Ovary (tissue), 9 donors: ENCODE data around the gene PER1. TPM values are rescaled to one million over a fixed set of nuclear protein-coding genes. Genes with fewer than 3 reads are reported as not detected.
A peak's percentile ranks its signal among the peaks of the same experiment; 100 is the strongest.

Experiments used
- DNase-seq, 5 donors: peaks; one replicate each; pipeline ENCODE4 v3.0.0-alpha.2; 2019 to 2020
- H3K27ac ChIP-seq, 2 donors: fragments of 200-600 bp; one replicate each; pipeline versions ENCODE4 v1.5.1 to v1.8.0; 2019 to 2022
- H3K27me3 ChIP-seq: fragments of 200-600 bp; one replicate; pipeline ENCODE4 v1.8.0; 2022
- H3K36me3 ChIP-seq: fragments of 200-600 bp; sonication (generic); one replicate; pipeline ENCODE4 v1.5.1; 2019
- H3K4me1 ChIP-seq: one replicate; pipeline ENCODE4 v1.8.1; 2013; ENCODE audit warnings: mild to moderate bottlenecking, moderate library complexity; ENCODE audit not compliant: insufficient read depth
- H3K4me3 ChIP-seq: fragments of 200-600 bp; sonication (generic); one replicate; pipeline ENCODE4 v1.5.1; 2017
- H3K9me3 ChIP-seq, 2 donors: fragments of 200-600 bp in 1 of 2; sonication (generic) in 1 of 2; one replicate each; pipeline versions ENCODE4 v1.5.1 to v1.8.1; 2013 to 2019; ENCODE audit warnings: mild to moderate bottlenecking in 1 of 2, moderate library complexity in 1 of 2
- EP300 ChIP-seq: sonication (generic); formaldehyde crosslinking; IDR thresholded peaks from one replicate; pipeline ENCODE4 v1.6.1; 2017; ENCODE audit warnings: antibody characterized with exemption
- POLR2A ChIP-seq: fragments of 450-650 bp; IDR thresholded peaks from one replicate; pipeline ENCODE4 v1.6.1; 2017; ENCODE audit warnings: antibody characterized with exemption, mild to moderate bottlenecking, moderate library complexity
- WGBS, 3 donors: extraction: QIAGEN DNeasy Blood & Tissue Kit in 1 of 3; methylation state at CpG; one replicate each; pipeline versions ENCODE4 v1.1.5 to v1.1.7; 2013 to 2017; 5-methylcytosine and 5-hydroxymethylcytosine counted together
- intact Hi-C, 4 donors: fragments of 100-400 bp; cut with DNase I; formaldehyde crosslinking; loops; one replicate each; pipeline versions ENCODE4 v1.11.0 to v1.15.1; 2022 to 2023
- polyA plus RNA-seq, 2 donors: library from polyadenylated mRNA; stranded (reverse); fragments of 200-250 nt in 1 of 2; fragments of 350-450 nt in 1 of 2; fragmentation: Illumina TruSeq in 1 of 2; extraction: RNeasy Lipid Tissue Mini Kit (QIAGEN cat#74804) in 1 of 2; gene quantifications; one replicate each; pipeline ENCODE4 v1.2.3, GENCODE V29; 2013 to 2014
- total RNA-seq, 7 donors: library from RNA; depleted of rRNA in 2 of 7; stranded (reverse); fragments of >200 nt in 2 of 7; fragmentation: NEBNext Ultra II Directional in 3 of 7; extraction: Animal tissue kit (Norgen Biotek cat#: 25700) in 3 of 7; gene quantifications; one replicate each; pipeline versions ENCODE4 v1.1.0 to v1.2.4, GENCODE V29; 2016 to 2023
- TF ChIP-seq, protein P1 (sequence below), 3 donors: fragments of 450-650 bp in 2 of 3; fragments of 200-600 bp in 1 of 3; IDR thresholded peaks; one replicate each; pipeline versions ENCODE4 v1.5.1 to v1.8.0; 2016 to 2022; ENCODE audit warnings: antibody characterized with exemption in 3 of 3, mild to moderate bottlenecking in 1 of 3
- donor health status: DM: no; HTN: no; CAD: no; lungs with moderate emphysema.
- donor health status: DM: no; HTN: no; CAD: no.
- donor health status: Bipolar disorder and iron deficiency.
- donor health status: DM: yes; HTN: yes; CAD: no.
- donor health status: DM: no; HTN: no; CAD: no.
- donor health status: DM: yes; HTN: yes; CAD: no.

Gene PER1
- total and polyA plus RNA-seq, 9 donors: 12.8 to 394 (median 164) TPM

DNA sequence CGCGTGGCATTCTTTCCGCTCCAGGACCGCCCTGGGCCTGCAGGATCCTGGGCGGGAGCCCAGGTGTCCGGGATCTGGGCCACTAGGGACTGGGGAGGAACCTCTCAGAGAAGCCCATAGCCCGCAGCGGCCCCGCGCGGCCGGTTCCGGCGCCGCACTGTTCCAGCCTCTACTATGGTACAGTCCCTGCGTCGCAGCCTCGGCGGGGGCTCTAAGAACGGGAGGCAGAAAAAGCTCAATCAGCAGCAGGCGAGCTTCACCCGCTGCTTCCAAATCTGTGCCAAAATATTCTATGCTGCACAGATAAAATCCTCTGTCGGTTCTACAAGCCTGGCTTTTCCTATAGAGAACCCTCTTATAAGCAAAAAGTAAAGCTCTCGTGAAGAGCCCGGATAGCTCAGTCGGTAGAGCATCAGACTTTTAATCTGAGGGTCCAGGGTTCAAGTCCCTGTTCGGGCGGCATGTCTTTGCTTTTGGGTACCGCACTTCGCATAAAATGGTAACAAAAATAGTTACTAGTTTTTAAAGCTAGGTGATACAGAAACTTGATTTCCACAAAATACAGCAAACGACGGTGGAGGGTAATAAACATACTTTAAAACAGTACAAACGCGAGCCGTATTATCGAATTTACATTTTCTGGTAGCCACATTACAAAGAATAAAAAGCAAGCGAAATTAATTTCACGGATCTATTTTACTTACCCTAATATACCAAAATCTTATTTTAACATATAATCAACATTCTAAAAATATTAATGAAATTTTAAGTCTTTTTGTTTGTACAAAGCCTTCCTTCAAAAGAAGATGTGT, 33.2 kb downstream of the PER1 start:
- intact Hi-C loops: loop anchor here (2.0 to 10.0 kb wide), 4 partner anchors 68 to 176 kb away; partner anchors contain the start of genes RANGRF (in 2 of the 4) and SLC25A35 (in 1 of the 4)
- TF ChIP-seq, protein P1, sequence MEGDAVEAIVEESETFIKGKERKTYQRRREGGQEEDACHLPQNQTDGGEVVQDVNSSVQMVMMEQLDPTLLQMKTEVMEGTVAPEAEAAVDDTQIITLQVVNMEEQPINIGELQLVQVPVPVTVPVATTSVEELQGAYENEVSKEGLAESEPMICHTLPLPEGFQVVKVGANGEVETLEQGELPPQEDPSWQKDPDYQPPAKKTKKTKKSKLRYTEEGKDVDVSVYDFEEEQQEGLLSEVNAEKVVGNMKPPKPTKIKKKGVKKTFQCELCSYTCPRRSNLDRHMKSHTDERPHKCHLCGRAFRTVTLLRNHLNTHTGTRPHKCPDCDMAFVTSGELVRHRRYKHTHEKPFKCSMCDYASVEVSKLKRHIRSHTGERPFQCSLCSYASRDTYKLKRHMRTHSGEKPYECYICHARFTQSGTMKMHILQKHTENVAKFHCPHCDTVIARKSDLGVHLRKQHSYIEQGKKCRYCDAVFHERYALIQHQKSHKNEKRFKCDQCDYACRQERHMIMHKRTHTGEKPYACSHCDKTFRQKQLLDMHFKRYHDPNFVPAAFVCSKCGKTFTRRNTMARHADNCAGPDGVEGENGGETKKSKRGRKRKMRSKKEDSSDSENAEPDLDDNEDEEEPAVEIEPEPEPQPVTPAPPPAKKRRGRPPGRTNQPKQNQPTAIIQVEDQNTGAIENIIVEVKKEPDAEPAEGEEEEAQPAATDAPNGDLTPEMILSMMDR (IDR thresholded peaks at IDR 0.05): peak; percentile 87 to 95 (median 88)
- no peak for TF ChIP-seq POLR2A
- no peak for TF ChIP-seq EP300
- Histone ChIP-seq H3K9me3 (no peaks in the 10 kb centered on the region), H3K27ac (peak overlapping the region; percentile 52 to 69), H3K27me3 (no peaks in the 10 kb centered on the region), H3K36me3 (no peaks in the 10 kb centered on the region), H3K4me1 (peaks cover 13% of the 10 kb centered on the region), H3K4me3 (peak overlapping the region; percentile 58)
- WGBS, 3 donors: 0 to 1% (median 0%) methylated on average over 38 of the region's 38 CpGs
- peak; percentile 84 to 92 (median 89) for DNase-seq

DNA sequence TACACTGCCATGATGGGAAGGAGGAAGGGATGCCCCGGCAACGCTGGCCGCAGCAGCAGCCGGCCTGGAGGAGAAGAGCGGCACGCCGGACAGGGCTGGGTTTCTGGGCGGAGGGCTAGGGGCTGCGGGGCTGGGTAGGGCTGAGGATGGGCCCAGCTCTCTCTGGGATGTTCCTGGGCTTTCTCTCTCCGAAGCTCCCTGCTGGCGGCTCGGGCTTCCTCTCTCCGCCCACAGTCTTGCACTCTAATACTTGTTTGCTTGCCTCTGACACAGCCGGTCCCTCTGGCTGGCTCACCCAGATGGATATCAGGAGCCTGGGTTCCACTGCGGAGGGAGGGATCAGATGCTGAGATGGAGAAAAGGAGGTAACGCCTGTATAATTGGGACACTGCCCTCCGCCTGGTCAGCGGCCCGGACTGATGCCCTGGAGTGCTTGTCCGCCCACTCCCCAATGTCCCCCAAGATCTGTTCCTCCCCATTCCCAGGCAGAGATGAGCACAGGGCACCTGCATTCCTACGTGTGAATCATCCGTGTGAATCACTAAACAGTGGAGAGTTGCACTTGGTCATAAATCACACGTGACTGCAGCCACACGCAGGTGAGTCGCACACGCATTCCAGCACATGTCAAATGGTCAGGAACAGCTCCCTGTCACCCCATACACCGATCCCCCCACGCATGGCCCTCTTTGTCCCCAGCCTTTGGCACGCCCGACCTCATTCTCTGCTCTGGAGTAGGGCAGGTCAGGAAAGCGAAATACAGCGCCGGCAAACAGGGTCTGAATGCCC, 34.0 kb downstream of the PER1 start, which contains the start of gene ALOXE3:
ALOXE3 (minus strand) TSS at position 535 of the 789 bp plus-strand sequence; CDS start at position 11, 524 bp downstream.
- Histone ChIP-seq H3K4me3 (peak within 1 kb of the TSS; percentile 58), H3K27me3 (no peaks in the 10 kb centered on the region), H3K4me1 (peaks cover 9% of the 10 kb centered on the region), H3K36me3 (no peaks in the 10 kb centered on the region), H3K27ac (peak within 1 kb of the TSS; percentile 52 to 69), H3K9me3 (no peaks in the 10 kb centered on the region)
- WGBS, 3 donors: 0 to 2% (median 1%) methylated on average over 33 of the region's 33 CpGs
- intact Hi-C loops: loop anchor here (2.0 to 10.0 kb wide), 4 partner anchors 69 to 177 kb away; partner anchors contain the start of genes RANGRF (in 2 of the 4) and SLC25A35 (in 1 of the 4)
- TF ChIP-seq EP300: no peak
- TF ChIP-seq POLR2A: no peak
- TF ChIP-seq, protein P1 (IDR thresholded peaks at IDR 0.05): no peak
- peak; percentile 23 to 56 (median 52) for DNase-seq

DNA sequence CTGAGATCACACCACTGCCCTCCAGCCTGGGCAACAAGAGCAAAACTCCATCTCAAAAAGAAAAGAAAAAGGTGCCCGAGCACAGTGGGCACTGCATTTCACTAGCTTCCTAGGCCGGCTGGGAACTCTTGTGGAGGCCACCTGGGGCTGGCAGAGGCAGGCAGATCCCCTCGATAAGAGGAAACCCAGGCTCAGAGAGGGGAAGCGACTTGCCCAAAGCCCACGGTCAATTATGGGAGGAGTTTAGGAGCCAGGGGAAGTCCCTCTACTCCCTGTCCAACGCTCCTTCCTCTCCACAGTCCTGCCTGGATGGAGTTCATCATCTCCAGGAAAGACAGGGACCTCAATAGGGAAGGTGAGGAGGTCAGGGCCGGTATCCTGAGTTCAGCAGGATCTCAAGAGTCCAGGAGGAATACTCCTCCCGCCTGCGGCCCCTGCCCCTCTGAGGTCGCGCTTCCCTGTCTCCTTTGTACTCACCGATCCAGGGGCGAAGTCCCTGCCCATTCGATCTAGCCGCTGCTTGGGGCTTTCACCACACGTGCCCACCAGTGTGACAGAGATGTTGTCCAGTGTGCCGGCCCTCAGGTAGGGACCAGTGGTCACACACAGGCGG, 34.7 kb downstream of the PER1 start:
- 11 to 15% (median 14%) methylated on average over 18 of the region's 18 CpGs for WGBS, 3 donors
- peaks cover 9% of the 10 kb centered on the region for H3K4me1 ChIP-seq
- H3K9me3 ChIP-seq: no peaks in the 10 kb centered on the region
- intact Hi-C loops: loop anchor here in 3 of 4 donors (5.0 to 10.0 kb wide), 3 partner anchors 167 to 177 kb away; partner anchors contain the start of genes RANGRF (in 2 of the 3) and SLC25A35 (in 1 of the 3)
- no peak overlapping the region for H3K27ac ChIP-seq
- H3K27me3 ChIP-seq: no peaks in the 10 kb centered on the region
- H3K4me3 ChIP-seq: peak overlapping the region; percentile 58
- H3K36me3 ChIP-seq: no peaks in the 10 kb centered on the region
- DNase-seq: peak in 2 of 5 donors; percentile 33 to 39
- TF ChIP-seq POLR2A (no peak), EP300 (no peak)
- TF ChIP-seq, protein P1 (IDR thresholded peaks at IDR 0.05): no peak

DNA sequence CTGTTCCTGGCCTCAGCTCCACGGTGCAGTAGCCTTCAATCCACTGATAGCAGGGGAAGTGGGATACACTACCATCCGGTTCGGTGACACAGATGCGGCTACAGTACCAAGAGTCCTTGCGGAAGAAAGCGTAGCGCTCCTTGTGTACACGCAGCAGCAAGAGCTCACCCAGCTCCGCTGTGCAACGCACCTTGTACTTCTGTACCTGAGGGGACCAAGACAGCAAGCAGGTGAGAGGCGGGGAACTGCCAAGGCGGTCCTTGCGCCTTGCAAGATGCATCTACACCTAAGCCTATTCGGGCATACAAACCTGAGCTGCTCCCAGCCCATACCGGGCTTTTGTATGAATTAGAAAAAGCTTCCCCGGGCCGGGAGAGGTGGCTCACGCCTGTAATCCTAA, 35.4 kb downstream of the PER1 start:
- DNase-seq: no peak
- H3K4me3 ChIP-seq: no peak overlapping the region
- intact Hi-C loops: loop anchor here in 3 of 4 donors (5.0 to 10.0 kb wide), 3 partner anchors 168 to 178 kb away; partner anchors contain the start of genes RANGRF (in 2 of the 3) and SLC25A35 (in 1 of the 3)
- no peaks in the 10 kb centered on the region for H3K9me3 ChIP-seq
- no peaks in the 10 kb centered on the region for H3K36me3 ChIP-seq
- peaks cover 9% of the 10 kb centered on the region for H3K4me1 ChIP-seq
- no peak overlapping the region for H3K27ac ChIP-seq
- 44 to 69% (median 67%) methylated on average over 18 of the region's 18 CpGs for WGBS, 3 donors
- no peak for TF ChIP-seq EP300
- TF ChIP-seq, protein P1 (IDR thresholded peaks at IDR 0.05): no peak
- TF ChIP-seq POLR2A: no peak
- no peaks in the 10 kb centered on the region for H3K27me3 ChIP-seq
